Measurements from ENCODE around the gene SP140. TPM values are rescaled to one million over a fixed set of nuclear protein-coding genes. Genes with fewer than 3 reads are reported as not detected.

Gene SP140
- total and polyA plus RNA-seq, 2 of the 13 experiments (the other 11 are each of a cell fraction or from before 2014, with no cell fraction given) = 0.57 to 0.80 TPM

DNA sequence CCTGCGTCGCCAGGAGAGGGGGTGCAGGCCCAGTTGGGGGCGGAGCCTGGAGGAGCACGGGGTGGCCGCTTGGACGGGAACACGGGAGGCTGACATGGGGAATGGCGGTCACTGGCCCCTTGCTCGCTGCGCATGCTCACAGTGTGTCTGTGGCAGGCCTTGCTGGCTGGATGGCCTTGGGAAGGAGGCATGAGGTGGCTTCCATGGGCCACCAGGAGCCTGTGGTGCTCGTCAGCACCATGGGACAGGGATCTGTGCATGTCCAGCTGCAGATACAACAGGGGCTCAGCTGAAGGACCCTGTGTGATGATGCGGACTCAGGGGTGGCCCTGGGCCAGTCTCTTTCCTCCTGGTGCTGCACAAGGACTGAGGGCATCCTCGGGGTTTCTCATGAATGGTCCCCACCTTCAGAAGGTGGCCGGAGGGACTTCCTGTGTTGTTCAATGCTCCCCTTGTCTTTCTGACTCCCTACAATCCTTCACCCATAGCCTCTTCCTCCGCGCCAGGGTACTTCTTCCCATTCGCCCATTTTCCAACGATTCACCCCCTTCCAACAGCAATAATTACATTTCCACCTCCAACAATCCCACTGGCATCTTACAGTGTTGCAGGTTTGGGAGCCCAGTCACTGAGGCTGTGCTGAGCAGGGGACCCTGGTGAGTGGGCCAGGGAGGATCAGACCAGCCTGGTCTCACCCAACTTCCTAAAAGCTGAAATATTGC lies 98.0 kb downstream of the SP140 start (continued):
- TF ChIP-seq, protein P1, sequence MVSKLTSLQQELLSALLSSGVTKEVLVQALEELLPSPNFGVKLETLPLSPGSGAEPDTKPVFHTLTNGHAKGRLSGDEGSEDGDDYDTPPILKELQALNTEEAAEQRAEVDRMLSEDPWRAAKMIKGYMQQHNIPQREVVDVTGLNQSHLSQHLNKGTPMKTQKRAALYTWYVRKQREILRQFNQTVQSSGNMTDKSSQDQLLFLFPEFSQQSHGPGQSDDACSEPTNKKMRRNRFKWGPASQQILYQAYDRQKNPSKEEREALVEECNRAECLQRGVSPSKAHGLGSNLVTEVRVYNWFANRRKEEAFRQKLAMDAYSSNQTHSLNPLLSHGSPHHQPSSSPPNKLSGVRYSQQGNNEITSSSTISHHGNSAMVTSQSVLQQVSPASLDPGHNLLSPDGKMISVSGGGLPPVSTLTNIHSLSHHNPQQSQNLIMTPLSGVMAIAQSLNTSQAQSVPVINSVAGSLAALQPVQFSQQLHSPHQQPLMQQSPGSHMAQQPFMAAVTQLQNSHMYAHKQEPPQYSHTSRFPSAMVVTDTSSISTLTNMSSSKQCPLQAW (CRISPR knock-in tag; IDR thresholded peaks at IDR 0.05) = no peak
- TF ChIP-seq SIN3A (IDR thresholded peaks at IDR 0.05; ENCODE audit: borderline replicate concordance, low read depth, low read length) (no peak), SP5 (CRISPR knock-in tag; IDR thresholded peaks at IDR 0.05; ENCODE audit: borderline replicate concordance, low read depth) (peak; percentile 90), RARA (CRISPR knock-in tag; IDR thresholded peaks at IDR 0.05) (no peak), SALL1 (CRISPR knock-in tag; IDR thresholded peaks at IDR 0.05) (peak; percentile 46), ZNF335 (CRISPR knock-in tag; IDR thresholded peaks at IDR 0.05) (no peak), SMAD1 (CRISPR knock-in tag; IDR thresholded peaks at IDR 0.05; ENCODE audit: borderline replicate concordance, low read depth) (0 out of 2 replicates have a peak, but pooled peaks have one; percentile 24), WIZ (CRISPR knock-in tag; IDR thresholded peaks at IDR 0.05) (0 out of 2 replicates have a peak, but pooled peaks have one; percentile 59), ZNF839 (CRISPR knock-in tag; IDR thresholded peaks at IDR 0.05; ENCODE audit: borderline replicate concordance) (0 out of 2 replicates have a peak, but pooled peaks have one; percentile 19), ZNF605 (CRISPR knock-in tag; IDR thresholded peaks at IDR 0.05) (no peak), MIER2 (CRISPR knock-in tag; IDR thresholded peaks at IDR 0.05) (peak; percentile 74), NFKB2 (CRISPR knock-in tag; IDR thresholded peaks at IDR 0.05; ENCODE audit: borderline replicate concordance) (peak; percentile 49; the same call in 1 of the 2 replicates), ZNF30 (CRISPR knock-in tag; IDR thresholded peaks at IDR 0.05) (0 out of 2 replicates have a peak, but pooled peaks have one; percentile 22), HCFC1 (IDR thresholded peaks at IDR 0.05; ENCODE audit: low read depth, low read length) (0 out of 2 replicates have a peak, but pooled peaks have one; percentile 35), POLR2AphosphoS5 (IDR thresholded peaks at IDR 0.05; ENCODE audit: low read depth, low read length) (peak; percentile 58; the same call in 1 of the 2 replicates), ZNF205 (CRISPR knock-in tag; IDR thresholded peaks at IDR 0.05) (peak; percentile 39; the same call in 1 of the 2 replicates)
- TF ChIP-seq, protein P2, sequence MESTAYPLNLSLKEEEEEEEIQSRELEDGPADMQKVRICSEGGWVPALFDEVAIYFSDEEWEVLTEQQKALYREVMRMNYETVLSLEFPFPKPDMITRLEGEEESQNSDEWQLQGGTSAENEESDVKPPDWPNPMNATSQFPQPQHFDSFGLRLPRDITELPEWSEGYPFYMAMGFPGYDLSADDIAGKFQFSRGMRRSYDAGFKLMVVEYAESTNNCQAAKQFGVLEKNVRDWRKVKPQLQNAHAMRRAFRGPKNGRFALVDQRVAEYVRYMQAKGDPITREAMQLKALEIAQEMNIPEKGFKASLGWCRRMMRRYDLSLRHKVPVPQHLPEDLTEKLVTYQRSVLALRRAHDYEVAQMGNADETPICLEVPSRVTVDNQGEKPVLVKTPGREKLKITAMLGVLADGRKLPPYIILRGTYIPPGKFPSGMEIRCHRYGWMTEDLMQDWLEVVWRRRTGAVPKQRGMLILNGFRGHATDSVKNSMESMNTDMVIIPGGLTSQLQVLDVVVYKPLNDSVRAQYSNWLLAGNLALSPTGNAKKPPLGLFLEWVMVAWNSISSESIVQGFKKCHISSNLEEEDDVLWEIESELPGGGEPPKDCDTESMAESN (CRISPR knock-in tag; conservative IDR thresholded peaks at IDR 0.05) = 0 out of 2 replicates have a peak, but pooled peaks have one; percentile 32
- TF ChIP-seq, protein P3, sequence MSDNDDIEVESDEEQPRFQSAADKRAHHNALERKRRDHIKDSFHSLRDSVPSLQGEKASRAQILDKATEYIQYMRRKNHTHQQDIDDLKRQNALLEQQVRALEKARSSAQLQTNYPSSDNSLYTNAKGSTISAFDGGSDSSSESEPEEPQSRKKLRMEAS (IDR thresholded peaks at IDR 0.05) = peak; percentile 86
- TF ChIP-seq, protein P4, sequence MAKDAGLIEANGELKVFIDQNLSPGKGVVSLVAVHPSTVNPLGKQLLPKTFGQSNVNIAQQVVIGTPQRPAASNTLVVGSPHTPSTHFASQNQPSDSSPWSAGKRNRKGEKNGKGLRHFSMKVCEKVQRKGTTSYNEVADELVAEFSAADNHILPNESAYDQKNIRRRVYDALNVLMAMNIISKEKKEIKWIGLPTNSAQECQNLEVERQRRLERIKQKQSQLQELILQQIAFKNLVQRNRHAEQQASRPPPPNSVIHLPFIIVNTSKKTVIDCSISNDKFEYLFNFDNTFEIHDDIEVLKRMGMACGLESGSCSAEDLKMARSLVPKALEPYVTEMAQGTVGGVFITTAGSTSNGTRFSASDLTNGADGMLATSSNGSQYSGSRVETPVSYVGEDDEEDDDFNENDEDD (CRISPR knock-in tag; IDR thresholded peaks at IDR 0.05; ENCODE audit: borderline replicate concordance) = peak; percentile 49; the same call in 1 of the 2 replicates
- TF ChIP-seq, protein P5, sequence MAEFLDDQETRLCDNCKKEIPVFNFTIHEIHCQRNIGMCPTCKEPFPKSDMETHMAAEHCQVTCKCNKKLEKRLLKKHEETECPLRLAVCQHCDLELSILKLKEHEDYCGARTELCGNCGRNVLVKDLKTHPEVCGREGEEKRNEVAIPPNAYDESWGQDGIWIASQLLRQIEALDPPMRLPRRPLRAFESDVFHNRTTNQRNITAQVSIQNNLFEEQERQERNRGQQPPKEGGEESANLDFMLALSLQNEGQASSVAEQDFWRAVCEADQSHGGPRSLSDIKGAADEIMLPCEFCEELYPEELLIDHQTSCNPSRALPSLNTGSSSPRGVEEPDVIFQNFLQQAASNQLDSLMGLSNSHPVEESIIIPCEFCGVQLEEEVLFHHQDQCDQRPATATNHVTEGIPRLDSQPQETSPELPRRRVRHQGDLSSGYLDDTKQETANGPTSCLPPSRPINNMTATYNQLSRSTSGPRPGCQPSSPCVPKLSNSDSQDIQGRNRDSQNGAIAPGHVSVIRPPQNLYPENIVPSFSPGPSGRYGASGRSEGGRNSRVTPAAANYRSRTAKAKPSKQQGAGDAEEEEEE (CRISPR knock-in tag; IDR thresholded peaks at IDR 0.05; ENCODE audit: borderline replicate concordance) = no peak
- TF ChIP-seq, protein P6, sequence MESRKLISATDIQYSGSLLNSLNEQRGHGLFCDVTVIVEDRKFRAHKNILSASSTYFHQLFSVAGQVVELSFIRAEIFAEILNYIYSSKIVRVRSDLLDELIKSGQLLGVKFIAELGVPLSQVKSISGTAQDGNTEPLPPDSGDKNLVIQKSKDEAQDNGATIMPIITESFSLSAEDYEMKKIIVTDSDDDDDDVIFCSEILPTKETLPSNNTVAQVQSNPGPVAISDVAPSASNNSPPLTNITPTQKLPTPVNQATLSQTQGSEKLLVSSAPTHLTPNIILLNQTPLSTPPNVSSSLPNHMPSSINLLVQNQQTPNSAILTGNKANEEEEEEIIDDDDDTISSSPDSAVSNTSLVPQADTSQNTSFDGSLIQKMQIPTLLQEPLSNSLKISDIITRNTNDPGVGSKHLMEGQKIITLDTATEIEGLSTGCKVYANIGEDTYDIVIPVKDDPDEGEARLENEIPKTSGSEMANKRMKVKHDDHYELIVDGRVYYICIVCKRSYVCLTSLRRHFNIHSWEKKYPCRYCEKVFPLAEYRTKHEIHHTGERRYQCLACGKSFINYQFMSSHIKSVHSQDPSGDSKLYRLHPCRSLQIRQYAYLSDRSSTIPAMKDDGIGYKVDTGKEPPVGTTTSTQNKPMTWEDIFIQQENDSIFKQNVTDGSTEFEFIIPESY (CRISPR knock-in tag; IDR thresholded peaks at IDR 0.05) = peak; percentile 89
